Spleen (tissue), 11 donors: ENCODE data around the gene CALN1. TPM values are rescaled to one million over a fixed set of nuclear protein-coding genes. Genes with fewer than 3 reads are reported as not detected.

Experiments used
- DNase-seq: peaks from one replicate; pipeline ENCODE4 v3.0.0-alpha.2; 2020
- H3K27ac ChIP-seq, 8 donors: fragments of 200-600 bp; sonication (generic) in 7 of 8; 1 replicate in 4 of 8; 2 replicates in 4 of 8; pipeline versions ENCODE4 v1.5.0 to v1.8.0; 2016 to 2021; ENCODE audit warnings: inconsistent platforms in 4 of 8, mild to moderate bottlenecking in 4 of 8, moderate library complexity in 1 of 8
- H3K27me3 ChIP-seq, 7 donors: fragments of 200-600 bp; sonication (generic) in 6 of 7; replicated peaks in 1 of 7; 1 replicate in 4 of 7; 2 replicates in 3 of 7; pipeline versions ENCODE4 v1.5.0 to v1.8.0; 2016 to 2021; ENCODE audit warnings: inconsistent platforms in 3 of 7, mild to moderate bottlenecking in 1 of 7
- H3K36me3 ChIP-seq, 6 donors: fragments of 200-600 bp; sonication (generic) in 5 of 6; 1 replicate in 4 of 6; 2 replicates in 2 of 6; pipeline versions ENCODE4 v1.5.0 to v1.8.0; 2016 to 2021; ENCODE audit warnings: inconsistent platforms in 2 of 6
- H3K4me1 ChIP-seq, 6 donors: fragments of 200-600 bp; sonication (generic) in 5 of 6; 1 replicate in 3 of 6; 2 replicates in 3 of 6; pipeline versions ENCODE4 v1.5.0 to v1.8.0; 2016 to 2021; ENCODE audit warnings: inconsistent platforms in 3 of 6
- H3K4me3 ChIP-seq, 8 donors: fragments of 200-600 bp; sonication (generic) in 7 of 8; 1 replicate in 4 of 8; 2 replicates in 4 of 8; pipeline versions ENCODE4 v1.5.0 to v1.8.0; 2016 to 2021; ENCODE audit warnings: inconsistent platforms in 4 of 8, mild to moderate bottlenecking in 4 of 8, moderate library complexity in 2 of 8
- H3K9me3 ChIP-seq, 8 donors: fragments of 200-600 bp; sonication (generic) in 7 of 8; 1 replicate in 4 of 8; 2 replicates in 4 of 8; pipeline versions ENCODE4 v1.5.0 to v1.8.0; 2016 to 2021; ENCODE audit warnings: inconsistent platforms in 4 of 8
- CTCF ChIP-seq, 11 experiments: fragments of 200-600 bp in 7 of 11; fragments of 450-650 bp in 4 of 11; sonication (generic) in 4 of 11; IDR thresholded peaks in 8 of 11; conservative IDR thresholded peaks in 3 of 11; 1 replicate in 7 of 11; 2 replicates in 4 of 11; pipeline versions ENCODE4 v1.4.0 to v1.8.0; 2016 to 2021; ENCODE audit warnings: antibody characterized with exemption in 11 of 11, inconsistent platforms in 4 of 11, mild to moderate bottlenecking in 1 of 11
- POLR2A ChIP-seq, 3 donors: fragments of 450-650 bp; IDR thresholded peaks; one replicate each; pipeline ENCODE4 v1.5.1; 2017; ENCODE audit warnings: antibody characterized with exemption in 3 of 3, mild to moderate bottlenecking in 1 of 3
- POLR2AphosphoS5 ChIP-seq, 3 donors: sonication (generic); formaldehyde crosslinking; IDR thresholded peaks; one replicate each; pipeline ENCODE4 v1.5.1; 2017; ENCODE audit warnings: antibody characterized with exemption in 3 of 3
- WGBS, 5 donors: extraction: QIAGEN DNeasy Blood & Tissue Kit in 3 of 5; methylation state at CpG; one replicate each; pipeline versions ENCODE4 v1.1.5 to v1.1.7; 2013 to 2018; 5-methylcytosine and 5-hydroxymethylcytosine counted together
- intact Hi-C: fragments of 100-400 bp; cut with DNase I; formaldehyde crosslinking; loops from one replicate; pipeline ENCODE4 v1.15.0; 2023; ENCODE audit warnings: low total_unique reads
- polyA plus RNA-seq, 3 donors: library from polyadenylated mRNA; stranded (reverse); fragments of 200-250 nt; gene quantifications; one replicate each; pipeline ENCODE4 v1.2.1, GENCODE V29; 2013
- total RNA-seq, 7 donors: library from RNA; depleted of rRNA in 3 of 7; stranded (reverse); fragments of >200 nt in 3 of 7; fragmentation: NEBNext Ultra II Directional in 4 of 7; extraction: Animal tissue kit (Norgen Biotek cat#: 25700) in 4 of 7; gene quantifications; one replicate each; pipeline versions ENCODE4 v1.1.0 to v1.2.1, GENCODE V29; 2016 to 2021
- donor health status: healthy with polysubstance abuse.
- donor health status: DM: no; HTN: no; CAD: no; lungs with moderate emphysema.
- donor health status: DM: no; HTN: no; CAD: no.
- donor health status: Bipolar disorder and iron deficiency.
- donor health status: healthy.
- donor health status: DM: no; HTN: no; CAD: no.
- donor health status: DM: yes; HTN: yes; CAD: no.

CALN1 gene
- total and polyA plus RNA-seq, 10 donors = under 0.01 to 0.19 (median 0.03) TPM; not detected in 7

- intact Hi-C loops = no loop called here
- TF ChIP-seq CTCF (IDR thresholded peaks at IDR 0.05 in 8 of 11, conservative IDR thresholded peaks at IDR 0.05 in 3 of 11) (no peak), POLR2A (IDR thresholded peaks at IDR 0.05) (no peak), POLR2AphosphoS5 (IDR thresholded peaks at IDR 0.05) (no peak)
- H3K9me3 ChIP-seq = peaks cover 0 to 2% (median 0%) of the 10 kb centered on the region in 8 donors
- H3K36me3 ChIP-seq = no peaks in the 10 kb centered on the region
- H3K27me3 ChIP-seq = peaks cover 0 to 7% (median 0%) of the 10 kb centered on the region in 7 donors
- no peak overlapping the region for H3K4me3 ChIP-seq
- no peak overlapping the region for H3K27ac ChIP-seq
- DNase-seq = no peak
- H3K4me1 ChIP-seq = no peaks in the 10 kb centered on the region
These were observed 420.6 kb downstream of the CALN1 start for GRCh38 chr7:71991586-71991985.

- H3K9me3 ChIP-seq = peaks cover 0 to 2% (median 0%) of the 10 kb centered on the region in 8 donors
- no peak overlapping the region for H3K4me3 ChIP-seq
- no peaks in the 10 kb centered on the region for H3K4me1 ChIP-seq
- WGBS, 5 donors = 79 to 90% (median 84%) methylated on average over 7 of the region's 7 CpGs
- no peak for DNase-seq
- no peak overlapping the region for H3K27ac ChIP-seq
- no peak for TF ChIP-seq POLR2AphosphoS5 (IDR thresholded peaks at IDR 0.05)
- intact Hi-C loops = no loop called here
- H3K36me3 ChIP-seq = no peaks in the 10 kb centered on the region
- peaks cover 0 to 7% (median 0%) of the 10 kb centered on the region in 7 donors for H3K27me3 ChIP-seq
These were observed 422.0 kb downstream of the CALN1 start for GRCh38 chr7:71990138-71990462.

GRCh38 chr7:71988201-71988600 is 423.9 kb downstream of the CALN1 start:
- peaks cover 0 to 7% (median 0%) of the 10 kb centered on the region in 7 donors for H3K27me3 ChIP-seq
- H3K27ac ChIP-seq = no peak overlapping the region
- no peaks in the 10 kb centered on the region for H3K36me3 ChIP-seq
- intact Hi-C loops = no loop called here
- no peaks in the 10 kb centered on the region for H3K4me1 ChIP-seq
- H3K9me3 ChIP-seq = peaks cover 0 to 2% (median 0%) of the 10 kb centered on the region in 8 donors
- H3K4me3 ChIP-seq = no peak overlapping the region
- no peak for DNase-seq
- TF ChIP-seq CTCF (IDR thresholded peaks at IDR 0.05 in 8 of 11, conservative IDR thresholded peaks at IDR 0.05 in 3 of 11) = no peak
- no peak for TF ChIP-seq POLR2AphosphoS5 (IDR thresholded peaks at IDR 0.05)
- TF ChIP-seq POLR2A (IDR thresholded peaks at IDR 0.05) = no peak
- WGBS, 5 donors = 30 to 67% (median 46%) methylated on average over 7 of the region's 7 CpGs

GRCh38 chr7:71987200-71987767 is 424.9 kb downstream of the CALN1 start:
- DNase-seq = no peak
- Histone ChIP-seq H3K27me3 (peaks cover 0 to 7% (median 0%) of the 10 kb centered on the region in 7 donors), H3K4me3 (no peak overlapping the region), H3K36me3 (no peaks in the 10 kb centered on the region), H3K4me1 (no peaks in the 10 kb centered on the region), H3K27ac (no peak overlapping the region), H3K9me3 (peaks cover 0 to 2% (median 0%) of the 10 kb centered on the region in 8 donors)
- 59 to 83% (median 75%) methylated on average over 8 of the region's 8 CpGs for WGBS, 5 donors
- TF ChIP-seq POLR2AphosphoS5 (IDR thresholded peaks at IDR 0.05) (no peak), CTCF (IDR thresholded peaks at IDR 0.05 in 8 of 11, conservative IDR thresholded peaks at IDR 0.05 in 3 of 11) (no peak), POLR2A (IDR thresholded peaks at IDR 0.05) (no peak)
- intact Hi-C loops = no loop called here

GRCh38 chr7:71984348-71984747 is 427.8 kb downstream of the CALN1 start:
- intact Hi-C loops = no loop called here
- H3K9me3 ChIP-seq = no peaks in the 10 kb centered on the region
- H3K4me1 ChIP-seq = no peaks in the 10 kb centered on the region
- no peak overlapping the region for H3K27ac ChIP-seq
- DNase-seq = no peak
- no peaks in the 10 kb centered on the region for H3K36me3 ChIP-seq
- TF ChIP-seq POLR2AphosphoS5 (IDR thresholded peaks at IDR 0.05) (no peak), POLR2A (IDR thresholded peaks at IDR 0.05) (no peak), CTCF (IDR thresholded peaks at IDR 0.05 in 8 of 11, conservative IDR thresholded peaks at IDR 0.05 in 3 of 11) (no peak)
- WGBS, 5 donors = 75 to 89% (median 82%) methylated on average over 2 of the region's 2 CpGs
- peaks cover 0 to 7% (median 0%) of the 10 kb centered on the region in 7 donors for H3K27me3 ChIP-seq
- H3K4me3 ChIP-seq = no peak overlapping the region
